Upper lobe of right lung (tissue), 1 donor: ENCODE measurements around the gene WDR31. TPM values are rescaled to one million over a fixed set of nuclear protein-coding genes. Genes with fewer than 3 reads are reported as not detected.

Source experiments
- ATAC-seq: fragments of 200-7000 bp; cut with Tn5 transposase; one replicate; pipeline ENCODE4 v1.9.1; 2020; ENCODE audit warnings: mild to moderate bottlenecking, moderate library complexity
- DNase-seq: peaks from one replicate; pipeline ENCODE4 v3.0.0-alpha.2; 2020
- H3K27ac ChIP-seq: fragments of 200-600 bp; one replicate; pipeline ENCODE4 v1.8.0; 2022
- H3K27me3 ChIP-seq: fragments of 200-600 bp; one replicate; pipeline ENCODE4 v1.8.0; 2022; ENCODE audit warnings: mild to moderate bottlenecking
- H3K36me3 ChIP-seq: fragments of 200-600 bp; one replicate; pipeline ENCODE4 v1.8.0; 2022
- H3K4me1 ChIP-seq: fragments of 200-600 bp; one replicate; pipeline ENCODE4 v1.8.0; 2022
- H3K4me3 ChIP-seq: fragments of 200-600 bp; one replicate; pipeline ENCODE4 v1.8.0; 2022; ENCODE audit warnings: mild to moderate bottlenecking
- H3K9me3 ChIP-seq: fragments of 200-600 bp; one replicate; pipeline ENCODE4 v1.8.0; 2022
- CTCF ChIP-seq: fragments of 200-600 bp; IDR thresholded peaks from one replicate; pipeline ENCODE4 v1.8.0; 2022; ENCODE audit warnings: antibody characterized with exemption
- intact Hi-C: fragments of 100-400 bp; cut with DNase I; formaldehyde crosslinking; loops from one replicate; pipeline ENCODE4 v1.11.0; 2022
- total RNA-seq: library from RNA; stranded (reverse); fragmentation: NEBNext Ultra II Directional; extraction: Animal tissue kit (Norgen Biotek cat#: 25700); gene quantifications from one replicate; pipeline ENCODE4 v1.2.1, GENCODE V29; 2021
- donor health status: DM: no; HTN: yes; CAD: no; lungs with severe emphysema.

The WDR31 gene
- total RNA-seq, 1 donor from 2014 or later: 2.6 TPM

DNA sequence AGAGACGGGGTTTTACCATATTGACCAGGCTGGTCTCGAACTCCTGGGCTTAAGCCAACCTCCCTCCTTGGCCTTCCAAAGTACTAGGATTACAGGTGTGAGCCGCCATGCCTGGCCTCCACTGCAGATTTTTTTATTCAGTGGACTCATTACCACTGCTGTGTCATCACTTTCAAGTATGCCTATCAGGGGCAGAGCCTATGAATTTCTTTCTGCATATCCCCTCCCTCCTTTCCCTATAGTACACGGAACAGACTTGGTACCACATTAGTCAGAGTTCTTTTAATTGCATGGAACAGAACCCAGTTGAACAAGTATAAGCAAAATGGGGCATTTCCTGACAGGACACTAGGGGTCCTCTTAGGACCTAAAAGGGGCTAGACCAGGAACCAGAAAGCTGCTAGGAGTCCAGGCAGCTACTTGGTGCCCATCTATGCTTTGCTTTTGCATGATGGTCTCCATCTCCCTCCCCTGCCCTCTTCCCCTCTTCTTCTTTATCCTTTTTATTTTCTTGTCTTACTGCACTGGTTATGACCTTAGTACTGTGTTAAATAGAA lies 15.0 kb upstream of the WDR31 start:
- Histone ChIP-seq H3K9me3 (no peaks in the 10 kb centered on the region), H3K27ac (no peak overlapping the region), H3K4me3 (no peak overlapping the region), H3K4me1 (peaks cover 11% of the 10 kb centered on the region), H3K27me3 (no peaks in the 10 kb centered on the region), H3K36me3 (no peaks in the 10 kb centered on the region)
- no peak for TF ChIP-seq CTCF
- intact Hi-C loops: no loop called here
- no peak for ATAC-seq
- DNase-seq: no peak

GRCh38 chr9:113352411-113352810 lies 12.3 kb upstream of the WDR31 start:
- ATAC-seq: no peak
- Histone ChIP-seq H3K27me3 (no peaks in the 10 kb centered on the region), H3K4me1 (peaks cover 15% of the 10 kb centered on the region), H3K36me3 (no peaks in the 10 kb centered on the region), H3K27ac (no peak overlapping the region), H3K4me3 (no peak overlapping the region), H3K9me3 (no peaks in the 10 kb centered on the region)
- intact Hi-C loops: no loop called here
- no peak for TF ChIP-seq CTCF
- no peak for DNase-seq

GRCh38 chr9:113352006-113352405 lies 11.9 kb upstream of the WDR31 start:
- TF ChIP-seq CTCF: no peak
- no peak for DNase-seq
- intact Hi-C loops: no loop called here

DNA sequence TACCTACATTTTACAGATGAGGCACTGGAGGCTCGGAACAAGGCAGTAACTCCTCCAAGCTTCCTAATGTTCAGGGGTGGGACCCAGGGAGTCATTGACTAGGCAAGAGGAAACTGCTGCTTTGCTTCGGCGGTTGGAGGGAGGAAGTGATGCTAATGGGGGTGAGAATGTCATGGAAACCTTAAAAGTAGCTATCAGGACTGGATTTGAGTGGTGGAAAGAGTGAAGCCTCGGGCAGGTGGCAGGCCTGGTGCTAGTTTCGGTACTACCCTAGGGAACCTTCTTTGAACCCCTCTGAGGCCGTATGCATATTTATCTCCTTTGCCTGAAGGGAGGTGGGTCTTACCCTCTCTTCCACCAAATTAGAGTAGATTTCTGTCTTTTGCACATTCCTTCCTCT lies 10.9 kb upstream of the WDR31 start:
- Histone ChIP-seq H3K4me3 (no peak overlapping the region), H3K9me3 (no peaks in the 10 kb centered on the region), H3K27ac (no peak overlapping the region), H3K27me3 (no peaks in the 10 kb centered on the region), H3K36me3 (no peaks in the 10 kb centered on the region), H3K4me1 (peaks cover 15% of the 10 kb centered on the region)
- TF ChIP-seq CTCF: no peak
- ATAC-seq: no peak
- no peak for DNase-seq
- intact Hi-C loops: no loop called here

More at GRCh38 chr9:113352006-113352405, 11.9 kb upstream of the WDR31 start:
- Histone ChIP-seq H3K4me3 (no peak overlapping the region), H3K27me3 (no peaks in the 10 kb centered on the region), H3K36me3 (no peaks in the 10 kb centered on the region), H3K4me1 (peaks cover 15% of the 10 kb centered on the region), H3K27ac (no peak overlapping the region), H3K9me3 (no peaks in the 10 kb centered on the region)
- no peak for ATAC-seq

DNA sequence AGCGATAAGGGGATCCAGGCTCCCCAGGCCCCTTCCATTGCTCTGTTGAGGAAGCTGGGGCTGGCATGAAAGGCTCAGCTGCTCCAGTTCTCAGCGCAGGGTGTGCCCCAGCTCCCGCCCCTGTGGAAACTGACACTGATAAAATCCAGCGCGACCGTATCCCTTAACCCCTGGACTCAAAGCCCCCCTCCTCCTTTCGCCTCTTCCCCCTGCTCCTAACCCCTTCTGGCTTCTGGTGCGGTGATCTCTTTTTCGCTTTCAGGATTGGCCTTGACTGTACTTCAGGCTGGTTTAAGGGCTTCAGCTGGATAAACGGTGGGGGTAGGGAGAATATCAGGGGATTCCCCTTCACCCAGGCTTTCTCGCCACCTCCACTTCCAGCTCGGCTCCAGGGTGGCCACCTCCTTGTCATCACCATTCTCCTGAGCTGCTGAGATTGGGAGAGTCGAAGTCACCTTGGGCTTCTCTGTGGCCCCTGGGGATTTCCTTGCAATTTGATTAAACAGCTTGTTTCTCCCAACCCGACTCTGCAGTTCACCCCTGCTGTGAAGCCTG lies 10.1 kb upstream of the WDR31 start:
- Histone ChIP-seq H3K4me3 (peak overlapping the region; percentile 58), H3K4me1 (peaks cover 15% of the 10 kb centered on the region), H3K36me3 (no peaks in the 10 kb centered on the region), H3K27me3 (no peaks in the 10 kb centered on the region), H3K9me3 (no peaks in the 10 kb centered on the region), H3K27ac (no peak overlapping the region)
- intact Hi-C loops: no loop called here
- DNase-seq: no peak
- no peak for TF ChIP-seq CTCF
- ATAC-seq: peak; percentile 14
